Liver (tissue), 9 donors: ENCODE measurements around the gene APOA5. TPM values are rescaled to one million over a fixed set of nuclear protein-coding genes. Genes with fewer than 3 reads are reported as not detected.

Experiments used
- DNase-seq: peaks from one replicate; pipeline ENCODE4 v3.0.0-alpha.2; 2017; ENCODE audit warnings: low spot score
- H3K27ac ChIP-seq, 2 donors: one replicate each; pipeline ENCODE4 v1.7.0; 2013; ENCODE audit warnings: inconsistent platforms in 2 of 2, low read length in 2 of 2, control low read depth in 1 of 2, low read depth in 1 of 2, mild to moderate bottlenecking in 1 of 2
- H3K27me3 ChIP-seq, 4 donors: one replicate each; pipeline versions ENCODE4 v1.6.1 to v1.7.0; 2013; ENCODE audit warnings: low read length in 3 of 4, inconsistent platforms in 1 of 4, mild to moderate bottlenecking in 1 of 4, moderate library complexity in 1 of 4; ENCODE audit not compliant: control insufficient read depth in 4 of 4, insufficient read depth in 4 of 4
- H3K36me3 ChIP-seq, 4 donors: one replicate each; pipeline versions ENCODE4 v1.6.1 to v1.7.0; 2013; ENCODE audit warnings: low read length in 3 of 4, mild to moderate bottlenecking in 3 of 4, low read depth in 1 of 4, moderate library complexity in 1 of 4; ENCODE audit not compliant: control insufficient read depth in 4 of 4, insufficient read depth in 3 of 4
- H3K4me1 ChIP-seq, 4 donors: one replicate each; pipeline versions ENCODE4 v1.6.1 to v1.7.0; 2013; ENCODE audit warnings: low read length in 3 of 4, mild to moderate bottlenecking in 3 of 4, moderate library complexity in 1 of 4; ENCODE audit not compliant: control insufficient read depth in 4 of 4, insufficient read depth in 4 of 4
- H3K4me3 ChIP-seq, 3 donors: one replicate each; pipeline versions ENCODE4 v1.6.1 to v1.7.0; 2013; ENCODE audit warnings: low read length in 3 of 3, control low read depth in 1 of 3, low read depth in 1 of 3, mild to moderate bottlenecking in 1 of 3
- H3K9ac ChIP-seq, 2 donors: one replicate each; pipeline ENCODE4 v1.7.0; 2013; ENCODE audit warnings: low read length in 2 of 2, mild to moderate bottlenecking in 2 of 2, moderate library complexity in 2 of 2, control low read depth in 1 of 2, low read depth in 1 of 2
- H3K9me3 ChIP-seq, 4 donors: one replicate each; pipeline versions ENCODE4 v1.6.1 to v1.7.0; 2013; ENCODE audit warnings: low read length in 3 of 4; ENCODE audit not compliant: control insufficient read depth in 4 of 4
- ATF3 ChIP-seq: IDR thresholded peaks from 2 replicates; pipeline ENCODE4 v1.6.1; 2016; ENCODE audit warnings: antibody characterized with exemption
- CTCF ChIP-seq: fragments of 150-350 bp; IDR thresholded peaks from 2 replicates; pipeline ENCODE4 v1.5.1; 2017; ENCODE audit warnings: improper control_type of control experiment, low read depth, low read length; ENCODE audit not compliant: missing input control
- EGR1 ChIP-seq, 2 donors: IDR thresholded peaks; 2 replicates each; pipeline ENCODE4 v1.6.1; 2016 to 2018; ENCODE audit warnings: antibody characterized with exemption in 2 of 2, low read depth in 2 of 2
- FOXA1 ChIP-seq: IDR thresholded peaks from 2 replicates; pipeline ENCODE4 v1.6.1; 2016; ENCODE audit warnings: antibody characterized with exemption
- FOXA2 ChIP-seq: IDR thresholded peaks from 2 replicates; pipeline ENCODE4 v1.6.1; 2016; ENCODE audit warnings: antibody characterized with exemption
- GABPA ChIP-seq, 2 donors: IDR thresholded peaks in 1 of 2; conservative IDR thresholded peaks in 1 of 2; 2 replicates each; pipeline ENCODE4 v1.6.1; 2016; ENCODE audit warnings: antibody characterized with exemption in 2 of 2, mild to moderate bottlenecking in 1 of 2, moderate library complexity in 1 of 2
- HNF4A ChIP-seq, 2 donors: conservative IDR thresholded peaks; 2 replicates each; pipeline ENCODE4 v1.6.1; 2016; ENCODE audit warnings: antibody characterized with exemption in 2 of 2, mild to moderate bottlenecking in 2 of 2
- HNF4G ChIP-seq: IDR thresholded peaks from 2 replicates; pipeline ENCODE4 v1.6.1; 2016; ENCODE audit warnings: antibody characterized with exemption
- JUND ChIP-seq, 2 donors: IDR thresholded peaks; 2 replicates each; pipeline ENCODE4 v1.6.1; 2016; ENCODE audit warnings: antibody characterized with exemption in 2 of 2
- MAX ChIP-seq: IDR thresholded peaks from 2 replicates; pipeline ENCODE4 v1.6.1; 2016; ENCODE audit warnings: antibody characterized with exemption
- NR2F2 ChIP-seq: IDR thresholded peaks from 2 replicates; pipeline ENCODE4 v1.6.1; 2016; ENCODE audit warnings: antibody characterized with exemption
- RAD21 ChIP-seq, 2 donors: IDR thresholded peaks; 2 replicates each; pipeline ENCODE4 v1.6.1; 2016; ENCODE audit warnings: antibody characterized with exemption in 2 of 2, mild to moderate bottlenecking in 2 of 2
- REST ChIP-seq: IDR thresholded peaks from 2 replicates; pipeline ENCODE4 v1.6.1; 2016; ENCODE audit warnings: antibody characterized with exemption, mild to moderate bottlenecking
- RXRA ChIP-seq, 2 donors: IDR thresholded peaks; 2 replicates each; pipeline ENCODE4 v1.6.1; 2017 to 2018; ENCODE audit warnings: antibody characterized with exemption in 2 of 2, mild to moderate bottlenecking in 1 of 2
- SP1 ChIP-seq: IDR thresholded peaks from 2 replicates; pipeline ENCODE4 v1.6.1; 2018; ENCODE audit warnings: antibody characterized with exemption, mild to moderate bottlenecking
- TAF1 ChIP-seq: conservative IDR thresholded peaks from 2 replicates; pipeline ENCODE4 v1.6.1; 2016; ENCODE audit warnings: antibody characterized with exemption, mild to moderate bottlenecking
- YY1 ChIP-seq: IDR thresholded peaks from 2 replicates; pipeline ENCODE4 v1.6.1; 2016; ENCODE audit warnings: antibody characterized with exemption, mild to moderate bottlenecking
- ZBTB33 ChIP-seq: IDR thresholded peaks from 2 replicates; pipeline ENCODE4 v1.6.1; 2016; ENCODE audit warnings: antibody characterized with exemption
- WGBS: extraction: QIAGEN DNeasy Blood & Tissue Kit; methylation state at CpG from one replicate; pipeline ENCODE4 v1.1.7; 2013; 5-methylcytosine and 5-hydroxymethylcytosine counted together
- polyA plus RNA-seq, 2 donors: library from polyadenylated mRNA; stranded (reverse) in 1 of 2; unstranded in 1 of 2; fragments of 200-250 nt in 1 of 2; fragments of >200 nt in 1 of 2; fragmentation: Nextera tagmentation in 1 of 2; extraction: Ambion mirVana in 1 of 2; gene quantifications; one replicate each; pipeline versions ENCODE4 v1.2.1 to v1.2.3, GENCODE V29; 2013 to 2015
- total RNA-seq, 2 donors: library from RNA; depleted of rRNA; stranded (reverse); fragments of >200 nt; gene quantifications; one replicate each; pipeline ENCODE4 v1.2.3, GENCODE V29; 2014
- donor health status: healthy.
- donor health status: healthy.
- donor health status: healthy.
- donor health status: healthy.
- donor health status: healthy.

Gene APOA5
- total and polyA plus RNA-seq, 4 donors, result 7.3 to 1,045 (median 739) TPM

GRCh38 chr11:116782728-116783127, 9.0 kb downstream of the APOA5 start:
- no peak overlapping the region for H3K27ac ChIP-seq
- peaks cover 12 to 76% (median 62%) of the 10 kb centered on the region in 4 donors for H3K36me3 ChIP-seq
- peaks cover 0 to 10% (median 8%) of the 10 kb centered on the region in 4 donors for H3K4me1 ChIP-seq
- TF ChIP-seq ZBTB33 (no peak), RAD21 (IDR thresholded peaks at IDR 0.05) (no peak), TAF1 (no peak), MAX (no peak), YY1 (no peak), FOXA1 (no peak), JUND (IDR thresholded peaks at IDR 0.05) (no peak), EGR1 (IDR thresholded peaks at IDR 0.05; ENCODE audit: low read depth in 2 of 2) (no peak), ATF3 (no peak), HNF4A (conservative IDR thresholded peaks at IDR 0.05) (no peak), CTCF (no peak), NR2F2 (no peak), RXRA (IDR thresholded peaks at IDR 0.05) (no peak), HNF4G (no peak), GABPA (IDR thresholded peaks at IDR 0.05 in 1 of 2, conservative IDR thresholded peaks at IDR 0.05 in 1 of 2) (no peak), FOXA2 (no peak), SP1 (no peak), REST (no peak)
- H3K27me3 ChIP-seq, result no peaks in the 10 kb centered on the region
- no peaks in the 10 kb centered on the region for H3K9me3 ChIP-seq
- H3K4me3 ChIP-seq, result no peak overlapping the region
- DNase-seq, result no peak
- WGBS, result 91% methylated on average over 4 of the region's 4 CpGs
- no peak overlapping the region for H3K9ac ChIP-seq
